Stimulated activated CD4-positive, alpha-beta T cell treated with anti-CD3 and anti-CD28 coated beads, Interleukin-4, amount 100 ng/mL, for 48 hours (primary cell): ENCODE results near the gene SAE1.
"Not testable (repeated sequence)": the region's sequence is repeated elsewhere in the genome, so short reads cannot be mapped to it uniquely, and the experiment has no call there.

Source experiments
- DNase-seq, 2 donors: peaks; one replicate each; pipeline ENCODE4 v3.0.0-alpha.2; 2020; ENCODE audit warnings: low read depth in 2 of 2

Gene SAE1

DNA sequence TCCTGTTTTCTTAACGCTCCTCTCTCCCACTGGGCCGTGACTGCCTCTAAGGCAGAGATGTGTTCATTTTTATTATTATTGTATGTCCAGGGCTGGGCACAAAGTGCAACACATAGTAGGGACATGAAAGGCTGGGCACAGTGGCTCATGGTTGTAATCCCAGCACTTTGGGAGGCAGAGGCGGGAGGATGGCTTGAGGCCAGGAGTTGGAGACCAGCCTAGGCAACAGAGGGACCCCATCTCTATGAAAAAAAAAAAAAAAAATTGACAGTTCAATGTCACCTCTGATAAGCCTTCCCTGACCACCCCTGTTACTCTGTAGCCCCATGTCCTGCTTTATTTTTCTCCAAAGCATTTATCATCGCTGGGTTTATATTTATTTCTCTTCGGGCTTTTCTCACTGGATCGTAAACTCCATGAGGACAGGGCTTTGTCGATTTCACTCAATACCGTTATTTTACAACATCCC lies 481 bp upstream of the SAE1 start:
- no peak for DNase-seq

DNA sequence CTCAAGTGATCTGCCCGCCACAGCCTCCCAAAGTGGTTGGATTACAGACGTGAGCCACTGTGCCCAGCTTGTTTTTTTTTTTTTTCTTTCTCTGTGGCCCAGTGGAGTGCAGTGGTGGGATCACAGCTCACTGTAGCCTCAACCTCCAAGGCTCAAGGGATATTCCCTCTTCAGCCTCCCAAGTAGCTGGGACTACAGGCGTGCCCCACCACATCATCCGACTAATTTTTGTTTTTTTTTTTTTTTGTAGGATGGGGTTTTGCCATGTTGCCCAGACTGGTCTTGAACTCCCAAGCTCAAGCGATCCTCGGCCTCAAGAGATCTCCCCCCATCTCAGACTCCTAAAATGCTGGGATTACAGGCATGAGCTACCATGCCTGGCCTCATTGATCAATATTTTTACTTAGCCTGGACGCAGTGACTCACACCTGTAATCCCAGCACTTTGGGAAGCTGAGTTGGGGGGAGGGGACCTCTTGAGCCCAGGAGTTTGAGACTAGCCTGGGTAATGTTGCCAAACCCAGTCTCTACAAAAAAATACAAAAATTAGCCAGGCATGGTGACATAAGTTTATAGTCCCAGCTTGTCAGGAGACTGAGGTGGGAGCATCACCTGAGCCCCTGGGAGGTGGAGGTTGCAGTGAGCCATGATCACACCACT lies 1.7 kb downstream of the SAE1 start:
- no peak for DNase-seq

DNA sequence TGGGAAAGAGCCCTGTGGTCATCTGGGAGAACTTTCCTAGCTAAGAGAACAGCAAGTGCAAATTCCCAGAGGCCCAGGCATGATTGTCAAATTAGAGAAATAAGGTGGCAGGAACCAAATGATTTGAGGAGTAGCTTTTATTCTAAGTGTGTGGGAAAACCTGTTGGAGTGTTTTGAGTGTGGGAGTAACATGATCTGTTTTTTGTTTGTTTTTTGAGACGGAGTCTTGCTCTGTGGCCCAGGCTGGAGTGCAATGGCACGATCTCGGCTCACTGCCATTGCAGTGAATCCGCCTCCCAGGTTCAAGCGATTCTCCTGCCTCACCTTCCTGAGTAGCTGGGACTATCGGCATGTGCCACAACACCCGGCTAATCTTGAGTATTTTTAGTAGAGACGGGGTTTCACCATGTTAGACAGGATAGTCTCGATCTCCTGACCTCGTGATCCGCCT lies 2.4 kb downstream of the SAE1 start:
- DNase-seq, result no peak

DNA sequence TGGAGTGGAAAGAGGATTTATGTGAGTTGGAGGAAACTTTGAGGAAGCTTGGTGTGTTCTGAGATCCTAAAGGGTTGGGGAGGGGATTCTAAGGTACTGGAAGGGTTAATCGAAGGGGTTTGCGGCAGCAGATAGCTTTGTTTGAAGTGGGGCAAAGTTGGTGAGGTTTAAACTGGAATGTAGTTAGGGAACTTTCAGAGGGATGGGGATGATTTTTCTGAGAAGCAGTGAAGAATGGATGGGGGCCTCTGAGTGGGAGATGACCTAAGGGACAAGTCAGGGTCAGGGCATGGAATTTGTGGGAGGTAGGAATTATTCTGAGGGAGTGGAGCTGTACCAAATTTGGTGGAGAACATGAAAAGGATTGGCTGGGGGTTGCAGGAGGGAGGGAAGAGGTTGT lies 3.9 kb downstream of the SAE1 start:
- DNase-seq, result no peak

DNA sequence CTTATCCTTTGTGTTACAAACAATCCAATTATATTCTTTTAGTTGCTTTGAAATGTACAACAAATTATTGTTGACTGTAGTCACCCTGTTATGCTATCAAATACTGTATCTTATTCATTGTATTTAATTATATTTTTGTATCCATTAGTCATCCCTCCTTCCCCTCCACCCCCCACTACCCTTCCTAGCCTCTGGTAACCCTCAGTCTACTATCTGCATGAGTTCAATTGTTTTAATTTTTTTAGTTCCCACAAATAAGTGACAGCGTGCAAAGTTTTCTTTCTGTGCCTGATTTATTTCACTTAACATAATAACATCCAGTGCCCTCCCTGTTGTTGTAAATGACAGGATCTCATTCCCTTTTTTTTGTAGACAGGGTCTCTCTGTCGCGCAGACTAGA lies 4.5 kb downstream of the SAE1 start:
- DNase-seq, result no peak

DNA sequence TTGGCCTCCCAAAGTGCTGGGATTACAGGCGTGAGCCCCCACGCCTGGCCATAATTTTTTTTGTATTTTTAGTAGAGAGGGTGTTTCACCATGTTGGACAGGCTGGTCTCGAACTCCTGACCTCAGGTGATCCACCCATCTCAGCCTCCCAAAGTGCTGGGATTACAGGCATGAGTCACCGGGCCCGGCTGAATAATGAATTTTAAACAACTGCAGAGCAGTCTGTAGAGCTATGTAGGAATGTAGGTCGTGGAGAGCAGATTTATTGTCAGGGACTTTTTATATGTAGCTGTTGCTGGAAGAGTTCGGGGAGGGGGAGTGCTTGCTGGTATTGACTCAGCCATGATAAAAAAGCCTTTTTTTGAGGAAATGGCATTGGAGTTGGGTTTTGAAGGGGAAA lies 10.6 kb downstream of the SAE1 start:
- DNase-seq, result not testable (repeated sequence)

DNA sequence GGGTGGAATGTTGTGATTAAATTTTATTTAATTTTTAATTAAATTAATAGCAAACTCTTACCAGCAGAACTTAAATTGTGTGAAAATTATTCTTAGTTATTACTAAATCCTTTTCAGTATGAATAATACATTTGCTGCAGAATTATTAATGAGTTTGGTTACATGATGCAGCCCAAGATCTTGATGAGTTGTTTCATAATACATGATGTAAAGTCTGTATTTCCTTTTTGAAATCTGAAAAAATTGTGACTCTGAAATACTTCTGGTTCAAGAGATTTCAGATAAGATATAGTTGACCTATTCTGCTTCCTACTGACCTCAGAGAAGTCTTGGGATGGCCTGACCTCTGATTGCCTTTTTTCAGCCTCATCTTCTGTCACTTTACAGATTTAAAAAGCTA lies 11.1 kb downstream of the SAE1 start:
- no peak for DNase-seq

DNA sequence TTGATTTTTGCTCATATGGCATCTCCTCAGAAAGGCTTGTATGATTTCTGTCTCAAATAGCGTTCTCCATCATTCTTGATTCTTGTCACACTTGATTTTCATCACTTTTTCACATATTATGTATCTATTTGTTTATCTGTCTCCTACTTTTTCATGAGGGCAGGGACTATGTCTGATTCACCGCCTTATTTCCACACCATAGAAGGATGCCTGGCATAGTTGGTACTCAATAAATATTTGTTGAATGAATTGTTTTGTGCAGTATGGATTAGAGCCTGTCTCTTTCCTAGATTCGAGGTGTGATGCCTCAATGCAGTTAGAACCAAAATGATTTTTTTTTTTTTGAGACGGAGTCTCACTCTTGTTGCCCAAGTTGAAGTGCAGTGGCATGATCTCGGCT lies 12.1 kb downstream of the SAE1 start:
- no peak for DNase-seq

DNA sequence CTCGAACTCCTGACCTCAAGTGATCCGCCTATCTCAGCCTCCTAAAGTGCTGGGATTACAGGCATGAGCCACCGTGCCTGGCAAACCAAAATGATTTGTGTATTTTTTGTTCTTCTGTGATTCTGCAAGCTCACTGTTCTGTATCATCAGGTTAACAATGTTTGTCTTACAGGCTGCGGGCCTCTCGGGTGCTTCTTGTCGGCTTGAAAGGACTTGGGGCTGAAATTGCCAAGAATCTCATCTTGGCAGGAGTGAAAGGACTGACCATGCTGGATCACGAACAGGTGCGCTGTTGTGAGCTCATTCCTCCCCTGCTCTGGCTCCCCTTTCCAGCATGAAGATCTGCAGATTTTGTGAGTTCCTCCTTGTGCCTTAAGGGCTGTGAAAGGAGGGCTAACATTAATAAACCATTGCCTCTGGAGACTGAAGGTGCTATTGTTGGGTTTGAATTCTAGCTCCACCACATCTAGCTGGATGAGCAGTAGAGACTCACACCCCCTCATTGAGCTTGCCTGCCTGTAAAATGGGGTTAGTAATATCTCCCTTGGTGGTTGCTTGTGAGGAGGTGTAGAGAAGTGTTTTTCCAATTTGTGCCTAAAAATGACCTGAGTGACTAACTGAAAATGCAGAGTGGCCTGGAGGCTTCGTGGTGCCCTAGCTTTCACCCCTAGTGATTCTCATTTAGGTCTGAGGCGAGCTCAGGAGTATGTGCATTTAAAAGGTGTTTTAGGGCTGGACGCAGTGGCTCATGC lies 12.9 kb downstream of the SAE1 start:
- DNase-seq, result no peak

DNA sequence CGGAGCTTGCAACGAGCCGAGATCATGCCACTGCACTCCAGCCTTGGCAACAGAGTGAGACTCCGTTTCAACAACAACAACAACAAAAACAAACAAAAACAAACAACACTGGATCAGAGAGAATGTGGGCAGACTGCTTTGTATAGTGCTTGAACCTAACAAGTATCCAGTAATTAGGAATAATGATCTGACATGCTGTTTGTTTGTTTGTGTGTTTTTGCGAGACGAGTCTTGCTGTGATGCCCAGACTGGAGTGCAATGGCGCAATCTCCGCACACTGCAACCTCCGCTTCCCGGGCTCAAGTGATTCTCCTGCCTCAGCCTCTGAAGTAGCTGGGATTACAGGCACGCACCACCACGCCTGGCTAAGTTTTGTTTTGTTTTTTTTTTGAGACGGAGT lies 14.0 kb downstream of the SAE1 start:
- no peak for DNase-seq

DNA sequence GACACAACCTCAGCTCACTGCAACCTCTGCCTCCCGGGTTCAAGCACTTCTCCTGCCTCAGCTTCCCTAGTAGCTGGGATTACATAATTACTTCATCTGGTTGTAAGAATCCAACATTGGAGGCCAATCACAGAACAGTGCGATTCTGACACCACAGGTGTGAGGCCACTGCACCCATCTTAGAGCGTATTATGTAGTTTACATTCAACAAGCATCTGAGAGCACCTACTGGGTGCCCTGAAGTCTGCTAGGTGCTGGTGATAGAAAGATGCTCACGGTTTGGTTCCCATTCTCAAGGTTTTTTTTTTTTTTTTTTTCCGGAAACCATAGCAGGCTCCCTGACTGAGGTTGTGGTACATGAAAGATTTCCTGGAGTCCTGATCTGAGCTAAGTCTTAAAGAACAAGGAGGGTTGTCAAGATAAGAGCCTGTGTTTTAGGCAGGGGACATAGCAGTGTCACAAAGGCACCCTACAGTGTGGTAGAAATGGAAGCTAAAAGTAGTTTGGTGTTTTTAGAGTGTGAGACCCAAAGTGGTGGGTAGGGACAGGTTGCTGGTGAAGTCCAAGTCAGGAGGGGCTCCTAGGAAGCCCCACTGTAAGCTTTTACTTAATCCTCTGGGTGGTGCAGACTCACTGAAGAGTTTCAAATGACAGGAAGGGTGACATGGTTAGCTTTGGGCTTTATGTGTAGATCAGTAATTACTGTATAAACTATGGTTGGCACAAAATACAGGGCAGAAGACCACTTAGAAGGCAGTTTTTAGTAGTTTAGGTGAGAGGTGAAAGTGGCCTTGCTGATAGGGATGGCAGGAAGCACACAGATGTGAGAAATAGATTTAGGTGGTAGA lies 15.2 kb downstream of the SAE1 start:
- no peak for DNase-seq

DNA sequence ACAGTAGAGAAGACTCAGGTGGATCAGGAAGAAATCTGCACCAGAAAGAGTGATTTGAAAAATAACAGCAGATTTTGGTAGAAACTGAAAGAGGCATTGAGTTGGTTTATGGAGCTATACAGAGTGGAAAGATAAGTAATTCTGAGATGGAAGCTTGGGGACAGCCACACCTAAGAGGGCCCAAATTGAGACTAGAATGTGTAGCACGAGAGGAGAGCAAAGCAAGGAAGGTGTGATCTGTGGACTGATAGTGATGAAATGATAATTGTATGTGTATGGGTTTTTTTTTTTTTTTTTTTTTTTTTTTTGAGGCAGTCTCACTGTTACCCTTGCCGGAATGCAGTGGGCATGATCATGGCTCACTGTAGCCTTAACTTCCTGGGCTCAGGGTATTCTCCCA lies 16.3 kb downstream of the SAE1 start:
- DNase-seq, result no peak

DNA sequence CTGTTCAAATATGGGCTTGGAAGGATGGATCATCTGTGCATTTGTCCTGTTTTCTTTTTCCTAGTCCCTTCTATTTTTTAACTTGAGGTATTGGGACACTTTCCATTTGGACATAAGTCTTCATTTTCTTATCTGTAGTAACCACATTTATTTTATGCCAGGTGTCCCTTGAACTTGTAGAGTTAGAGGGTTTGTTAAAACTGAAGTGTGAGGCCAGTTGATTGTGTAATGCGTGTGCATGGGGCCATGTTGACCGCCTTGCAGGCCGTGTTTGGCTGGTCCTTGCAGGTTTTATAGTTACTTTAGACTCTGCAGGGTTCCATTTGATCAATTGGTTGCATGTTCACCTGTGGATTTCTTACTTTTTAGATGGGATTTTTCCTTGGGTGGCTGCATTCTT lies 21.0 kb downstream of the SAE1 start:
- DNase-seq, result no peak

DNA sequence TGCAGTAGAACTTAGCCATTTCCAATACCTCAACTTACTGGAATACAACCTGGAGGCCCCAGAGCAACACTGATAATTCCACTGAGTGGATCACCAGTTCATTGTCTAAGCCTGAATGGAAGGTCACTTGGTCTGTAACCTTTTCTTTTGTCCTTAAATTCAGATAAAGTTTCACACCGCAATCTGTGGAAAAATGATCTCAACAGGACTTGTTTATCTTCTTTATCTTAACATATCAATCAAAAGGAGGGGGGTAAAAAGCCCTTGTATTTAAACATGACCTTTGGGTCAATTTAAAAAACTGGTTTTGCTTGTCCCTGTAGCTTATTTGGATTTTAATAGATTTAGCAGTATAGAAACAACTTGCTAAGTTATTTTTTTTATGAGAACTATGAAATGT lies 21.6 kb downstream of the SAE1 start:
- DNase-seq, result no peak

DNA sequence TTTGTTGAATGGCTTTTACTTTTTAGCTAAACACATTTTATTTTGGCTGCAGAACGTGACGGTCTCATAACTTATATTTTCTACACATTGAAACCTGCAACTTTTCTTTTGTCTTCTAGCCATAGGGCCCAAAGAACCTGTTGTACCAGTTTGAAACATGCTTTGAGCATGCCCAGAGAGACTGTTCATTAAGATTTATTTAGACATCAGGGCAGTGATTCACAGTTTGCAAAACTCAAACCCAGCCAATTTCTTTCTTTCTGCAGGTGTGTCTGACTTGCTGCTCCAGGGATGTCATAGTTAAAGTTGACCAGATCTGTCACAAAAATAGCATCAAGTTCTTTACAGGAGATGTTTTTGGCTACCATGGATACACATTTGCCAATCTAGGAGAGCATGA lies 22.0 kb downstream of the SAE1 start:
- DNase-seq, result no peak

DNA sequence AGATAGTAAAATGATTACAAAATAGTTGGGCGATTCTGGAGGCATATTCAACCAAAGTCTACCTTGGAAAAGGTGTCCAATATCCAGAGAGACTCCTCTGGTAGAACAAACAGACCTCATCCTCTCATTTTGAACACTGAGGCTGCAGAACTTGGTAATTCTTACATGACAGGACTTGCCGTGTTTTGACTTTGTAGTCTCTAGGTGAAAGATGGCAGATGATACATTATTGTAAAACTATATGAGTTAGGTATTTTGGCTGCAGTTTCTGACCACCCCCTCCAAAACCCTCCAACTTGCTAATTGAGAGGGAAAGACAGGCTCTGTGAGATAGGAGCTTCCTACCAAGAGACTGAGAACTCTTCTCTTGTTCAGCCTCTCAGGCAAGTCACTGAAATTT lies 22.6 kb downstream of the SAE1 start:
- no peak for DNase-seq

DNA sequence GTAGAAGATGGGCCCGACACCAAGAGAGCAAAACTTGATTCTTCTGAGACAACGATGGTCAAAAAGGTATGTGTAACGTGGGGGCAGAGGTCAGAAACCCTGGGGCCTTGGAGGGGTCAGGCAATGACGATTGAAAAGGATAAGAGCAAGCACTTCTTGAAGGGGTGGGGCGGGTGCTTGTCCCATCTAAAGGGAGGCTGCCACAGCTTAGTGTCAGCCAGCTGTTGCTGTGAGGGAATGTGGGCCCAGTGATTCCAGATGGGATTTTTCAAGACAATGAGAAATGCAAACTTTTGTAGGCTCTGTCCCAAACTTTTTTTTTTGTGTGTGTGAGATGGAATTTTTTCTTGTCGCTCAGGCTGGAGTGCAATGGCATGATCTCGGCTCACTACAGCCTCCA lies 24.5 kb downstream of the SAE1 start:
- DNase-seq, result no peak

DNA sequence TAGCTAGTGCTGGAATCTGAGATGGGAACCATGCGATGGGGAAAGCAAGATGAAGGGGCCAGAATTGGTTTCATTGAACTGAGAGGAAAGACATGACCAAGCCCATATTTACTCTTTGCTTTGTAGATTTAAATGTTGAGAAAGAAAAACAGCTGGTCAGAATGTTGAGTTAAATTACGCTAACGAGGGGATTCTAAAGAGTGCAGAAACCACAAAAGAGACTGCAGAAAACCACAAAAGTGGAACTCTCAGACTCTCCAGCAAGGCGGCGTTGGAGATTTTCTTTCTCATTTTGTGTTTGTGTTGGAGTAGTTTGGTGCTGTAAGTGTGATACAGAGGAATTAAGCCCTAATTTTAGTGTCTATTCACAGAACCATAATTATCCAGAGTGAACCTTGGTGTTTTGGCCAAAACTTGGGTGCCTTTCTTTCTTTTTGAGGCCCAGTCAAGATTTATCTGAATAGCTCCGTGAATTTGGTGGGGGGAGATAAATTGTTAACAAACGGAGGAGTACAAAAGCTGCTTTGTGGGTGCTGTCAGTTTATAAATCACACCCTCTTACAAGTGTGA lies 26.3 kb downstream of the SAE1 start:
- DNase-seq, result no peak

DNA sequence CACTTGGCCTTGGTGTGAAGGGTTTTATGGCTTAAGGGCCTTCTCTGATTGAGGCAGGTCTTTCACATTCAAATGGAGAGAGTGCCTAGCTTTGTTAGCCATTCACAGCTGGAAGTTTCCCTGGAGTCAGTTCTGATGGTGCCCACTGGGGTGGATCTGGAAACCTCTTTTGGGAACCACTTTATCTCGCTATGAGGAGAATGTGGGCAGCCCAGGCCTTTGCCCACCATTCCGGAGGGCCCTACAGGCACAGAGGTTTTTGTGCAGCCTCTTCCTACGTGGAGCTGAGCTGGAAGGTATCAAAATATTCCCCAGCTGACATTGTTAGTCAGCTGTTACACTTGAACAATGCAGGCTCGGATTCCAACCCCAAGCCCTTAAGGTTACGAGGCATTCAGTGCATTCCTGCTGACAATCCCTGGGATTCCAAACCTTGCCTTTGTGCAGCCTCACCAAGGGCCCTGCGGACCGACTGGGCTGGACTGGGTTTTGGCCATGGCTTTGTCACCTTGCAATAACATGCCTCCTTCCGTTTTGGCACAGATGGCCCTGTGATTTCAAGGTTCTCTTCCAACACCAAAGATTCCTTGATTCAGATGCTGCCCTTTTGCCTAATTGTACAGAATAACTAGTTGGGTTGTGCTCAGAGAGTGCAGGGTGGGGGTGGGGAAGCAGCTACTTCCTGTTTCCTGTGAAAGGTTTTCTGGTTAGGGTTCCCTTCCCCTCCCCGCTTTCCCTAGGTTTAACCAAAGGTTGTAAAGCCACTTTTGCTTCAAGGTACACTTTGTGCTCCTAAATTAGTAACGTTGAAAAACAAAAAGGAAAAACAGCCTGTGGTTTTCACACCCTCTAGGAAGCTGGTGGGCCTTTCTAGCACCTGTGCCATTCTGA lies 27.0 kb downstream of the SAE1 start:
- no peak for DNase-seq

DNA sequence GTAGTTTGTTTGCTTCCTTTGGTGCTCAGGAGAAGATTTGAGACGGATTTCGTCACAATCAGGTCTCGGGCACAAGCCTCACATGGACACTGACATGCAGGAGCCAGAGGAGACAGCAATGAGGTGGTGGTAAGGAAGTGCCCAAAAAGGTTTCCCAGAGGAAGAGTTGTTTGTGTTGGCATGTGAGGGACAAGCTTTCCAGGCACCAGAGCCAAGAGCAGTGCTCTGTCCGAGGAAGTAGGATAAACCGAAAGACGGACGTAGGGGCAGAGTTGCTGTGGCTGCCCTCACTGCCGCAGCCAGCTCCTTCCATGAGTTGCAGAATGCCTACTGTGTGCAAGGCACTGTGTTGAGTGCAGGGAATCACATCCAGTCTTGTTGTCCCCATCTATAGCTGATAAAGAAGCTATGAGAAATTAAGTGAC lies 27.7 kb downstream of the SAE1 start:
- DNase-seq, result no peak

DNA sequence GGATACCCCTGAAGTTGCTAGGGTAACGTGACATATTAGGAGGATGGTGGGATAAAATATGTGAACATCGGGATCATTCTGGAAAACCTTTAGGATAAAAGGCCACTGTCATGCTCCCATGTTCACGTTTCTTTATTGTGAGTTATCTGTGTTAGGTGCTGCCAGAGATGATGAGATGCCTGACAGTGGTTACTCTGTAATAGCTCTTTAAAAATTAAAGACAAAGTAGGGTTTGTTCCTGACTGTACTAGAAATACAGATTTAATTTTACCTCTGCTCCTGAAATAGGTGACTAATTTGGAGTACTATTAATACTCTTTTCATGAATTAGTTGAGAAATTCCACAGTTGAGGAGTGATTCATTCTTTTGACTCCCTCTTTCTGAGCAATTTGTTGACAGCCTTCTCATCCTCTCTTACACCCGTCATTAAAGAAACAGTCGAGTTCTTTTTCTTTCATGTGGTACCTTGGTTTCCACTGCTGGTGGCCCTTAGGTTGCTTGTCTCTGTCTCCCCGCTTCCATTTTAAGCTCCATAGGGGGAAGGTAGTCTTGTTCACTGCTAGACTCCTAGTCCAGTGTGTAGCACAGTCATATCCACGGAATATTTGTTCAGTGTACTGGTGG lies 28.4 kb downstream of the SAE1 start:
- no peak for DNase-seq
